Caco-2 (cell line): ENCODE data around the gene ITGB6. TPM values are rescaled to one million over a fixed set of nuclear protein-coding genes. Genes with fewer than 3 reads are reported as not detected.

Experiments used
- BruUV-seq: library from RNA; stranded (reverse); fragments of 400-500 nt; replicated peaks from 2 replicates; lab custom pipeline; 2021; lab: Mats Ljungman, UMichigan
- CTCF ChIA-PET: fragments of 300-600 bp; sonication (Branson Sonifier 250); formaldehyde crosslinking; loops from one replicate; lab custom pipeline; 2022; ENCODE audit warnings: antibody characterized with exemption; lab: Charles Lee
- POLR2A ChIA-PET: fragments of 300-600 bp; sonication (Branson Sonifier 250); formaldehyde crosslinking; loops from one replicate; lab custom pipeline; 2022; ENCODE audit warnings: antibody characterized with exemption; lab: Charles Lee
- DNase-seq, 2 experiments: peaks; one replicate each; pipeline versions ENCODE4 v3.0.0 to v3.0.0-alpha.2; 2020 to 2022
- H3K27me3 ChIP-seq: replicated peaks from 2 replicates; pipeline ENCODE4 v1.6.0; 2011; ENCODE audit warnings: low read length; ENCODE audit not compliant: control insufficient read depth, insufficient read depth
- H3K36me3 ChIP-seq: 2 replicates; pipeline ENCODE4 v1.5.1; 2011; ENCODE audit warnings: low read length; ENCODE audit not compliant: control insufficient read depth, insufficient read depth
- H3K4me1 ChIP-seq: fragments of 250-450 bp; sonication (Bioruptor Pico); 2 replicates; pipeline ENCODE4 v1.5.1; 2020; ENCODE audit warnings: mild to moderate bottlenecking
- H3K4me3 ChIP-seq: 2 replicates; pipeline ENCODE4 v1.5.1; 2011; ENCODE audit warnings: low read depth, mild to moderate bottlenecking, control low read depth, low read length
- H3K9me3 ChIP-seq: fragments of 250-450 bp; sonication (Bioruptor Pico); 2 replicates; pipeline ENCODE4 v1.5.1; 2020; ENCODE audit warnings: mild to moderate bottlenecking, moderate library complexity
- H3K27ac Mint-ChIP-seq: one replicate; pipeline ENCODE4 v1.8.0; 2022; ENCODE audit warnings: mixed read lengths; ENCODE audit not compliant: unreplicated experiment
- H3K27me3 Mint-ChIP-seq: one replicate; pipeline ENCODE4 v1.8.0; 2022; ENCODE audit warnings: mixed read lengths; ENCODE audit not compliant: insufficient read depth, unreplicated experiment
- H3K36me3 Mint-ChIP-seq: one replicate; pipeline ENCODE4 v1.8.0; 2022; ENCODE audit warnings: mild to moderate bottlenecking, mixed read lengths; ENCODE audit not compliant: insufficient read depth, unreplicated experiment
- H3K4me1 Mint-ChIP-seq: one replicate; pipeline ENCODE4 v1.8.0; 2022; ENCODE audit warnings: low read depth, mixed read lengths; ENCODE audit not compliant: unreplicated experiment
- H3K4me3 Mint-ChIP-seq: one replicate; pipeline ENCODE4 v1.8.0; 2022; ENCODE audit warnings: mild to moderate bottlenecking, moderate library complexity, mixed read lengths; ENCODE audit not compliant: unreplicated experiment
- H3K9me3 Mint-ChIP-seq: one replicate; pipeline ENCODE4 v1.8.0; 2022; ENCODE audit warnings: mixed read lengths; ENCODE audit not compliant: unreplicated experiment
- intact Hi-C: fragments of 100-400 bp; cut with micrococcal nuclease; formaldehyde crosslinking; loops from one replicate; pipeline ENCODE4 v1.10.0; 2022; ENCODE audit not compliant: unreplicated experiment
- total RNA-seq: library from RNA; stranded (reverse); gene quantifications from 2 replicates; pipeline ENCODE4 v1.2.3, GENCODE V29; 2022
- TF ChIP-seq, protein P1 (sequence below), 2 experiments: fragments of 200-600 bp in 1 of 2; IDR thresholded peaks; 1 replicate in 1 of 2; 2 replicates in 1 of 2; pipeline versions ENCODE4 v1.5.1 to v1.8.0; 2011 to 2022; ENCODE audit warnings: antibody characterized with exemption in 1 of 2, control low read depth in 1 of 2, inconsistent platforms in 1 of 2, low read depth in 1 of 2, low read length in 1 of 2, mild to moderate bottlenecking in 1 of 2, moderate library complexity in 1 of 2; ENCODE audit not compliant: insufficient read depth in 1 of 2, severe bottlenecking in 1 of 2, unreplicated experiment in 1 of 2

ITGB6 gene
- total RNA-seq, 1 experiment from 2014 or later: 1.7 TPM

DNA sequence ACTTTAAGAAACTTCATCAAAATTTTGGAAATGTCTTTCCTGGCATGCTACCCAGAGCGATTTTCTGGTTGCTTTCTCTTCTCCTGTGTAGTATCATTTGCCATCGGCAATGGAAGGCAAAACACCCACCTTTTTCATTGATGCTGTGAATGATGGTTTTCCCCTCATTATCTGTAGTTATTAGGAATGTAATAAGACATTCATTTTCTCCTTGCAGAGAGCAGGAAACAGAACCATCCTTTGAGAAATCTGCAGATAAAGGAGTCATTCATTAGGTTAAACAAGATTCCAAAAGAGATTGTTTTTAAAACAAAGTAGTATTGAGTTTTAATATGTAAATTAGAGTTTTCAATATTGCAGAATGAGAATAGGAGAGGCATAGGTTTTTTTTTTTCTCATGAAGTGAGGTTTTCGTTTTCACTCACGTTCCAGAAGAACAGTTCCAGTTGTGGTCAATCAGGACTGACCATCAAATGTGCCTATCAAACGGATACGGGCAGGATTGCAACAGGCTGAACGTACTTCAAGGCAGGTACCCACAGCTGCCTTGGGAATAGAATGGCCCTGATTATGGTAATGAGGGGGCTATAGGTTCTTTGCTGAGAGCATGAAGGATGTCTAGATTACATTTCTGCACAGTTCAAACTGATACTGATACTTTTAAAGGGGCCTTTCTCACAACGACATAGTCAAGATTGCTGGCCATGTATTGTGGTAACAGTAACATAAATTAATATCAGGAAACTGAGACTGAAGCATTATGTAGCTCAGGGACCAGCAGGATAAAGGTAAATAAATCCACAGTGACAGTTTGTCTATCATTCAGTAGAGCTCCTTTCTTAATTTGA is 87.9 kb downstream of the ITGB6 start:
- no peaks in the 10 kb centered on the region for H3K27me3 ChIP-seq
- H3K9me3 ChIP-seq: no peaks in the 10 kb centered on the region
- CTCF ChIA-PET: interaction anchor here (0.6 kb wide), 1 partner anchor 28 kb away, joined by 3 read pairs; no protein-coding TSS in a partner anchor
- no peak overlapping the region for H3K4me3 ChIP-seq
- peaks cover 9% of the 10 kb centered on the region for H3K9me3 Mint-ChIP-seq
- no peak overlapping the region for H3K4me3 Mint-ChIP-seq
- TF ChIP-seq, protein P1, sequence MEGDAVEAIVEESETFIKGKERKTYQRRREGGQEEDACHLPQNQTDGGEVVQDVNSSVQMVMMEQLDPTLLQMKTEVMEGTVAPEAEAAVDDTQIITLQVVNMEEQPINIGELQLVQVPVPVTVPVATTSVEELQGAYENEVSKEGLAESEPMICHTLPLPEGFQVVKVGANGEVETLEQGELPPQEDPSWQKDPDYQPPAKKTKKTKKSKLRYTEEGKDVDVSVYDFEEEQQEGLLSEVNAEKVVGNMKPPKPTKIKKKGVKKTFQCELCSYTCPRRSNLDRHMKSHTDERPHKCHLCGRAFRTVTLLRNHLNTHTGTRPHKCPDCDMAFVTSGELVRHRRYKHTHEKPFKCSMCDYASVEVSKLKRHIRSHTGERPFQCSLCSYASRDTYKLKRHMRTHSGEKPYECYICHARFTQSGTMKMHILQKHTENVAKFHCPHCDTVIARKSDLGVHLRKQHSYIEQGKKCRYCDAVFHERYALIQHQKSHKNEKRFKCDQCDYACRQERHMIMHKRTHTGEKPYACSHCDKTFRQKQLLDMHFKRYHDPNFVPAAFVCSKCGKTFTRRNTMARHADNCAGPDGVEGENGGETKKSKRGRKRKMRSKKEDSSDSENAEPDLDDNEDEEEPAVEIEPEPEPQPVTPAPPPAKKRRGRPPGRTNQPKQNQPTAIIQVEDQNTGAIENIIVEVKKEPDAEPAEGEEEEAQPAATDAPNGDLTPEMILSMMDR (IDR thresholded peaks at IDR 0.05; ENCODE audit: insufficient read depth in 1 of 2, low read depth in 1 of 2, low read length in 1 of 2, severe bottlenecking in 1 of 2, unreplicated experiment in 1 of 2): no peak
- POLR2A ChIA-PET: no interaction called here
- H3K36me3 ChIP-seq: no peaks in the 10 kb centered on the region
- H3K4me1 ChIP-seq: no peaks in the 10 kb centered on the region
- no peaks in the 10 kb centered on the region for H3K4me1 Mint-ChIP-seq
- H3K27me3 Mint-ChIP-seq: peaks cover 3% of the 10 kb centered on the region
- BruUV-seq: no TSS peak
- intact Hi-C loops: no loop called here
- H3K27ac Mint-ChIP-seq: no peak overlapping the region
- DNase-seq: no peak
- no peaks in the 10 kb centered on the region for H3K36me3 Mint-ChIP-seq

DNA sequence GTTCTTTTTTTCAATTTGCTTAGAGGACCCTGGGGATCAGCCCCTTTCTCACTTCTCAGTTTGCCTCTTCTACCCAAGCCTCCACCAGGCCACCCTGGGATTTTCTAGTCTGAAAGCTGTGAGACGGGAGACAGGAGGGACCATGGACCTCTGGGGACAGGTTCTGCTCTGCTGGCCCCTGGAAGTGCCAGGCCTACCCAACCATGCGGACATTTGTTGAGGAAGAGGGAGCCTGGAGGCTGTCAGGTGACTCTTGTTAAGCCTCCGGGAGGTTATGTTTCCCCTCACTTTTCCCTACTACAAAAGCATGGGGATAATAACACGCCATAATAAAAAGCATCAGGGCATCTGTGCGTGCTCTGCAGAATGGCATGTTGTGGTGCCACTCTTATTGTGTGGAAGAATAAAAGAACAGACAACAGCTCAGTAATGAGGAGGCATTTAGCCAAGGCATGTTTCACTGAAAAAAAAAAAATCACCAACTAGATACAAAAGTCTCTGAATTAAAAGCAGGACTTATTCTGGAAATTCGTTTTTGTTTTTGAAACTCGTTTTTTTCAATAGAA is 89.3 kb downstream of the ITGB6 start:
- CTCF ChIA-PET: interaction anchor here (0.6 to 1.8 kb wide), 13 partner anchors 8 to 953 kb away, joined by 3 to 17 read pairs (median 4); no protein-coding TSS in a partner anchor

More for the DNA sequence above, 89.3 kb downstream of the ITGB6 start:
- H3K27me3 ChIP-seq: no peaks in the 10 kb centered on the region
- H3K36me3 ChIP-seq: no peaks in the 10 kb centered on the region
- H3K27ac Mint-ChIP-seq: no peak overlapping the region
- H3K4me1 Mint-ChIP-seq: no peaks in the 10 kb centered on the region
- intact Hi-C loops: loop anchor here (1.0 kb wide), 6 partner anchors 100 to 953 kb away; no protein-coding TSS in a partner anchor
- no TSS peak for BruUV-seq
- DNase-seq: no peak
- no peak overlapping the region for H3K4me3 ChIP-seq
- no peak overlapping the region for H3K4me3 Mint-ChIP-seq
- H3K27me3 Mint-ChIP-seq: peaks cover 3% of the 10 kb centered on the region
- H3K4me1 ChIP-seq: no peaks in the 10 kb centered on the region
- no peaks in the 10 kb centered on the region for H3K36me3 Mint-ChIP-seq
- peaks cover 5% of the 10 kb centered on the region for H3K9me3 Mint-ChIP-seq
- POLR2A ChIA-PET: no interaction called here
- no peaks in the 10 kb centered on the region for H3K9me3 ChIP-seq
- TF ChIP-seq, protein P1 (IDR thresholded peaks at IDR 0.05; ENCODE audit: insufficient read depth in 1 of 2, low read depth in 1 of 2, low read length in 1 of 2, severe bottlenecking in 1 of 2, unreplicated experiment in 1 of 2): no peak
